Measurements from ENCODE around the gene GPN3. TPM values are rescaled to one million over a fixed set of nuclear protein-coding genes. Genes with fewer than 3 reads are reported as not detected.

The GPN3 gene
- total and polyA plus RNA-seq, 2 of the 8 experiments (the other 6 are each of a cell fraction or from before 2014, with no cell fraction given): 49.7 to 52.9 TPM

DNA sequence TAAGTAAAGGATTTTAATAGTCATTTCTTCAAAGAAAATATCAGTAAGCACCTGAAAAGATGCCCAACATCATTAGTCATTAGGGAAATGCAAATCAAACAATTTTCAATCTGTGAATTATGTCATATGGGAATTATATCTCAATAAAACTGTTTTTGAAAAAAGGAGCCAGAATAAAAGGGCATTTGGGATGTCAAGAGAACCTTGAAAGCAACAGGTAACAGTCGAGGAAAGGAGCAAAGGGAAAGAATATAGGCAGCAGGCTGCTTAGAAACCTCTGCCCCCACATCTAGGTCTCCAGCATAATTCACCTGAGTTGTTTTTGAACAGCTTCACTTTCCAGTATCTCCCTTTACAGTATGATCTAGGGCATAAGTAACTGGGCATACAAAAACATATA is 46.3 kb upstream of the GPN3 start (continued):
- TF ChIP-seq EZH2 (IDR thresholded peaks at IDR 0.05; ENCODE audit: low read depth, low read length, severe bottlenecking) (no peak), NRF1 (IDR thresholded peaks at IDR 0.05; ENCODE audit: low read depth, low read length) (no peak), POLR2AphosphoS5 (IDR thresholded peaks at IDR 0.05; ENCODE audit: low read depth, low read length) (no peak)

All from H1 (cell line).